SJCRH30 (cell line): ENCODE results near the gene MYL12A. TPM values are rescaled to one million over a fixed set of nuclear protein-coding genes. Genes with fewer than 3 reads are reported as not detected.
"Not testable (repeated sequence)": the region's sequence is repeated elsewhere in the genome, so short reads cannot be mapped to it uniquely, and the experiment has no call there.

Experiments
- DNase-seq, 2 experiments: peaks; one replicate each; pipeline ENCODE4 v3.0.0-alpha.2; 2015 to 2020
- H3K27ac ChIP-seq: fragments of 250-450 bp; sonication (Bioruptor Pico); 2 replicates; pipeline ENCODE4 v1.5.1; 2020; ENCODE audit warnings: mild to moderate bottlenecking, moderate library complexity
- H3K27me3 ChIP-seq: fragments of 250-450 bp; sonication (Bioruptor Pico); 2 replicates; pipeline ENCODE4 v1.5.1; 2020; ENCODE audit warnings: mild to moderate bottlenecking, moderate library complexity
- H3K36me3 ChIP-seq: fragments of 250-450 bp; sonication (Bioruptor Pico); 2 replicates; pipeline ENCODE4 v1.5.1; 2020; ENCODE audit warnings: mild to moderate bottlenecking, moderate library complexity
- H3K4me1 ChIP-seq: fragments of 250-450 bp; sonication (Bioruptor Pico); 2 replicates; pipeline ENCODE4 v1.5.1; 2020; ENCODE audit warnings: mild to moderate bottlenecking, moderate library complexity
- H3K4me3 ChIP-seq: fragments of 250-450 bp; sonication (Bioruptor Pico); 2 replicates; pipeline ENCODE4 v1.5.1; 2020; ENCODE audit warnings: mild to moderate bottlenecking, moderate library complexity
- H3K9me3 ChIP-seq: fragments of 250-450 bp; sonication (Bioruptor Pico); replicated peaks from 2 replicates; pipeline ENCODE4 v1.5.1; 2020; ENCODE audit warnings: mild to moderate bottlenecking, moderate library complexity
- total RNA-seq: library from RNA; depleted of rRNA; stranded (reverse); fragments of >200 nt; shearing (Covaris generic); gene quantifications from 2 replicates; pipeline ENCODE4 v1.2.3, GENCODE V29; 2014; rRNA removed

Gene MYL12A
- total RNA-seq, result 207 and 234 TPM in 2 replicates

DNA sequence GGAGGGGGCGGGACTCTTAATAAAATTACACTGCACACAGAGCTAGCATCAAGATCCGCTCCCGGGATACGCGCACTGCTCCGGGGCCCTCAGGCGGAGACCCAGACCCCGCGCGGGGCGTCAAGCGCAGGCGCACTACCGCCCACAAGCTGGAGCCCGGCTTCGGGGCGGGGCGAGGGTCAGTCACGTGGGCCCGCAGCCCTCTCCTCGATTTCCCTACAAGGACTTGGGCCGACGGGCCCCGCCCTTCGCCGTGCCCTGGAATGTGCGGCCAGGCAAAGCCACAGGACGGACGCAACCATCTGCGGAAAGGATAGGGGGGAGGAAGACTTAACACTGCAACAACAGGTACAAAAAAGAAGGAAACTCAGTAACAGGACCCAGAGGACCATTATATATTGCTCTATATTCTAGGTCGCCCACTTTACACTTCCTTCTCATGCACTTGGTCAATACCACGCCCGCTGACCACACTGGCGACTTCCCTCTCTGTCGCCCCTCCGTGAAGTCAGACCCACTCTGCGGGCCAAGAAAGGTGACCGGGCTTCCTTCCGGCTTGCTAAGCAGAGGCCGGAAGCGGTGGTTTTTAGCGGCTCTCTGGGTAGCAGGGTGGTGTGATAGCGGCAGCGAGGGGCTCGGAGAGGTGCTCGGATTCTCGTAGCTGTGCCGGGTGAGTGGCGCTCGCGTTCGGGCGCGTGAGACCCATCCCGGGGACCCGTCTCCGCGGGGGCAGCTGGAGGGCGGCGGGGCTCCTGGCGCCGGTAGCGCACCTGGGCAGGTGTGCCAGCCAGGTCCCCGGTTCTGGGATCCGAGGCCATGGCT is at the start of gene MYL12A:
Gene MYL12A, plus strand, starts transcription at position 562 of the 822 bp plus-strand sequence. CDS start 5,447 bp downstream, outside the sequence.
- H3K4me3 ChIP-seq, result peak within 1 kb of the TSS; percentile 93
- peak; percentile 96 for DNase-seq
- peaks cover 15% of the 10 kb centered on the region for H3K4me1 ChIP-seq
- peaks cover 12% of the 10 kb centered on the region for H3K36me3 ChIP-seq
- H3K9me3 ChIP-seq, result no peaks in the 10 kb centered on the region
- no peaks in the 10 kb centered on the region for H3K27me3 ChIP-seq
- peak within 1 kb of the TSS; percentile 99 for H3K27ac ChIP-seq

- H3K4me1 ChIP-seq, H3K27me3 ChIP-seq, H3K36me3 ChIP-seq, H3K9me3 ChIP-seq, H3K27ac ChIP-seq, DNase-seq, H3K4me3 ChIP-seq: not testable (repeated sequence)
These were observed 49.2 kb upstream of the MYL12A start for GRCh38 chr18:3198260-3198860.

DNA sequence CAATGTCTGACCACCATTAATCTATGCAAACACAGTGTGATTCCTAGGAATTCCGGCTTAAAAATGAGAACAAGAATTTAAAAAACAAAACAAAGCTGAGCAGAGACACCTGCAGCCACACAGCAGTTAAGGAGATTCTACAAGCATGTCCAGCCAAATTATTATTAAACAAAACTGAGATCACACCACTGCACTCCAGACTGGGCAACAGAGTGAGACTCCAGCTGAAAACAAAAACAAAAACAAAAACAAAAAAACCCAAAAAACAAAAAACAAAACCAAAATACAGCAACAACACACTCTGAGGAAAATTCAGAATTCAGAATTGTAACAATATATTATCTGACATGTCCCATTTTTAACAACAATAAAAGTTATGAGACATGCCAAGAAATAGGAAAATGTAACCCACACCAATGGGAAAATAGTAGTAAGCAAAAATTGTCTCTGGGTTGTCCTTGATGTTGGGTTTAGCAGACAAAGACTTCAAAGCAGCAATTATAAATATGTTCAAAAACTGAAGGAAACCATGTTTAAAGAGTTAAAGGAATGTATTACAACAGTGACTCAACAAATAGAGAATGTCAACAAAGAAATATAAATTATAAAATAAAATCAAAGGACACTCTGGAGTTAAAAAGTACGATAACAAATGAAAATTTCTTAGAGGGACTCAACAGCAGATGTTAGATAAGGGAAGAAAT is 47.5 kb upstream of the MYL12A start:
- DNase-seq, result no peak
- H3K27me3 ChIP-seq, result no peaks in the 10 kb centered on the region
- H3K36me3 ChIP-seq, result no peaks in the 10 kb centered on the region

DNA sequence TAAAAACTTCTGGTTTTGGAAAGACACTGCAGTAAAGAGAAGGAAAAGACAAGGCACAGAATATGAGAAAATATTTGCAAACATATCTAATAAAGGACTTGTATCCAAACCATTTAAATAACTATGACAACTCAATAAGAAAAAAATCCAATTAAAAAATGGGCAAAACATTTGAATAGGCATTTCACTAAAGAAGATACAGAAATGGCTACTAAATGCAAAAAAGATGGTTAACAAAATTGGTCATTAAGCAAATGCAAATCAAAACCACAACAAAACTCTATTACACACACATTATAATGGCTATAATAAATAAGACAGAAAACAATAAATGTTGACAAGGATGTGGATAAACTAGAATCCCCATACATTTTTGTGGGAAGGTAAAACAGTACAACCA is 42.4 kb upstream of the MYL12A start:
- Histone ChIP-seq H3K36me3 (no peaks in the 10 kb centered on the region), H3K27me3 (no peaks in the 10 kb centered on the region), H3K27ac (no peak overlapping the region), H3K4me3 (no peak overlapping the region), H3K9me3 (no peaks in the 10 kb centered on the region), H3K4me1 (no peaks in the 10 kb centered on the region)
- DNase-seq, result no peak

More for the DNA sequence above, 47.5 kb upstream of the MYL12A start:
- Histone ChIP-seq H3K4me1 (no peaks in the 10 kb centered on the region), H3K27ac (no peak overlapping the region), H3K9me3 (no peaks in the 10 kb centered on the region), H3K4me3 (no peak overlapping the region)

- no peaks in the 10 kb centered on the region for H3K4me1 ChIP-seq
- DNase-seq, result no peak
- no peak overlapping the region for H3K27ac ChIP-seq
These were observed 40.0 kb upstream of the MYL12A start for GRCh38 chr18:3207565-3207964.

GRCh38 chr18:3209859-3210569 is 37.6 kb upstream of the MYL12A start:
- Histone ChIP-seq H3K9me3 (no peaks in the 10 kb centered on the region), H3K4me3 (no peak overlapping the region), H3K27ac (no peak overlapping the region), H3K36me3 (no peaks in the 10 kb centered on the region), H3K4me1 (no peaks in the 10 kb centered on the region), H3K27me3 (no peaks in the 10 kb centered on the region)
- DNase-seq, result no peak

More at GRCh38 chr18:3207565-3207964, 40.0 kb upstream of the MYL12A start:
- no peaks in the 10 kb centered on the region for H3K36me3 ChIP-seq
- no peaks in the 10 kb centered on the region for H3K27me3 ChIP-seq
- no peak overlapping the region for H3K4me3 ChIP-seq
- H3K9me3 ChIP-seq, result no peaks in the 10 kb centered on the region

GRCh38 chr18:3211236-3211992 is 36.2 kb upstream of the MYL12A start:
- H3K9me3 ChIP-seq, result no peaks in the 10 kb centered on the region
- H3K36me3 ChIP-seq, result no peaks in the 10 kb centered on the region
- H3K4me3 ChIP-seq, result no peak overlapping the region
- no peak for DNase-seq
- no peaks in the 10 kb centered on the region for H3K4me1 ChIP-seq
- no peak overlapping the region for H3K27ac ChIP-seq
- H3K27me3 ChIP-seq, result no peaks in the 10 kb centered on the region

DNA sequence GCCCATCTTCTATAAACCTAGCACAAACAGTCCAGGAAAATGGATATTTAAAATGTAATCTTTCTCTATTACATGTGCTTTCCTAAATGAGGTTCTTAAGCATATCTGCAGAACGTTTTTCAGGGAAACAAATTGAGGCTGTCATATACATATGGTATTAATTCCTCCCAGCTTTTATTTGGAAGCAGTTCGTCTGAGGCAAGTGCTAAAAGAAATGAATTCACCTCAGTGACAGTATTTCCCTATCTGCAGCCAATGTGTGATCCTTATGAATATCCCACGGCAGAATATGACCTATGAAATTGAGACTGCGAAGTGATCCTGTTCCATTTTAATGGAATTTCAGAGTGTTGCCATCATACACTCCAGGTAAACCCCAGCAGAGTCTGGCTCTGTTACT is 34.9 kb upstream of the MYL12A start:
- H3K36me3 ChIP-seq, result no peaks in the 10 kb centered on the region
- no peaks in the 10 kb centered on the region for H3K27me3 ChIP-seq
- H3K4me1 ChIP-seq, result no peaks in the 10 kb centered on the region; the same call in 1 of the 2 replicates
- no peak overlapping the region for H3K27ac ChIP-seq
- DNase-seq, result no peak
- no peaks in the 10 kb centered on the region for H3K9me3 ChIP-seq
- H3K4me3 ChIP-seq, result no peak overlapping the region

- Histone ChIP-seq H3K27ac (no peak overlapping the region), H3K4me3 (no peak overlapping the region), H3K9me3 (no peaks in the 10 kb centered on the region), H3K4me1 (peaks cover 6% of the 10 kb centered on the region; the same call in 1 of the 2 replicates), H3K27me3 (no peaks in the 10 kb centered on the region), H3K36me3 (no peaks in the 10 kb centered on the region)
- DNase-seq, result no peak
These were observed 34.1 kb upstream of the MYL12A start for GRCh38 chr18:3213300-3214059.

DNA sequence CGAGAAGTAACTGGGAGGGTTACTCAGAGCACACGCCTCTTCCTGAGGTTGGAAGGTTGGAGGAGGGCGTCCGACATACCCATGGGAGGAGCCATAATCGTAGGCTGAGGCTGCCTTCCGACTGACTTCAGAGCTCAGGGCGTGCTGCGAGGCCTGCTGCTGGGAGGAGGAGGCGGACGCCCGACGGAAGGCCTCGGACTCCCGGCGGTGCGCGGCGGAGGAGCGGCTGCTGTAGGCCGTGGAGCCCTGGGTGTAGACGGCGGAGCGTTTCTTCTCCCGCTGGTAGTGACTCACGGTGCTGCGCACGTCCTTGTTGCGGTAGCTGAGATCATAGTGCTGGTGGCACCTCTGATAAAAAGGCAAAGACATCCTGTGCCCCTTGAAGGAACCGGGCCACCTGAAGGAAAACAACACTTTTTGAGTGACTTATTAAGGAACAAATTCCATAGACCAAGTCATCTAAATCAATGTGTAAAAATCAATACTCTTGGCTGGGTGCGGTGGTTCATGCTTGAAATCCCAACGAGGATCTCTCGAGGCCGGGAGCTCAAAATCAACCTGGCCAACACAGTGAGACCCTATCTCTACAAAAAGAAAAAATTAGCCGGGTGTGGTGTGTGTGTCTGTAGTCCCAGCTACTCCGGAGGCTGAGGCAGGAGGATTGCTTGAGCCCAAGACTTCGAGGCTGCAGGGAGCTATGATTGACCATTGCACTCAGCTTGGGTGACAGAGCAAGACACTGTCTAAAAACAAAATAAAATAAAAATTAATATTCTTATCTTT is 32.6 kb upstream of the MYL12A start:
- Histone ChIP-seq H3K27me3 (no peaks in the 10 kb centered on the region), H3K9me3 (no peaks in the 10 kb centered on the region), H3K27ac (no peak overlapping the region), H3K4me3 (no peak overlapping the region), H3K4me1 (peaks cover 6% of the 10 kb centered on the region; the same call in 1 of the 2 replicates), H3K36me3 (no peaks in the 10 kb centered on the region)
- no peak for DNase-seq

- no peaks in the 10 kb centered on the region for H3K9me3 ChIP-seq
- peaks cover 6% of the 10 kb centered on the region; the same call in 1 of the 2 replicates for H3K4me1 ChIP-seq
- H3K36me3 ChIP-seq, result no peaks in the 10 kb centered on the region
- no peaks in the 10 kb centered on the region for H3K27me3 ChIP-seq
- no peak overlapping the region for H3K27ac ChIP-seq
- H3K4me3 ChIP-seq, result no peak overlapping the region
- no peak for DNase-seq
These were observed 30.6 kb upstream of the MYL12A start for GRCh38 chr18:3216987-3217386.

- no peak overlapping the region for H3K4me3 ChIP-seq
- DNase-seq, result peak; percentile 17 to 48
- H3K27ac ChIP-seq, result no peak overlapping the region
- H3K9me3 ChIP-seq, result no peaks in the 10 kb centered on the region
- H3K36me3 ChIP-seq, result no peaks in the 10 kb centered on the region
- peaks cover 6% of the 10 kb centered on the region; the same call in 1 of the 2 replicates for H3K4me1 ChIP-seq
- H3K27me3 ChIP-seq, result no peaks in the 10 kb centered on the region
These were observed 29.5 kb upstream of the MYL12A start for GRCh38 chr18:3217948-3218647.
